Medulla oblongata (tissue), 1 donor: ENCODE measurements around the gene GNLY.
"Not testable (repeated sequence)": the region's sequence is repeated elsewhere in the genome, so short reads cannot be mapped to it uniquely, and the experiment has no call there.

Source experiments
- DNase-seq: peaks from one replicate; pipeline ENCODE4 v3.0.0-alpha.2; 2015; ENCODE audit errors: extremely low spot score

The GNLY gene

GRCh38 chr2:85708641-85709040 lies 14.5 kb downstream of the GNLY start:
- no peak for DNase-seq

DNA sequence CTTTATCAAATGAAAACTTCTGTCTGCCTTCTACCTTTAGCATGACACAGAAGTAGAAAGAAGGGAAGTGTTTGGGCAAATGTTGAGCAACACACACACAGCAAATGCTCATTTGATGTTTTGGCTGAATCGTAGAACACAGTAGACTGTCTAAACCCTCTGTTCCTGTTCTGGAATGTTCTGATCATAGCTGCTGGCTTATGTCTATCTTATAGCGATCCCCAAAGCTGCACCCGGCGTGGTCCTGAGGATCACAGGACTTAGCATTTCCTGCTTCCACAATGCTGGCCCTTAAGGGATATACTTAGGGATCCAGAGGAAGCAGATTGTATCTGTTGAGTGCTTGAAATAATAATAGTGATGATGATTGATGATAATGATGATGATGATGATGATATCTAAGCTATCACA lies 15.2 kb downstream of the GNLY start:
- peak; percentile 76 for DNase-seq

- DNase-seq, result no peak
These were observed 16.8 kb downstream of the GNLY start for GRCh38 chr2:85710687-85711577.

- no peak for DNase-seq
These were observed 17.5 kb downstream of the GNLY start for GRCh38 chr2:85711578-85712060.

DNA sequence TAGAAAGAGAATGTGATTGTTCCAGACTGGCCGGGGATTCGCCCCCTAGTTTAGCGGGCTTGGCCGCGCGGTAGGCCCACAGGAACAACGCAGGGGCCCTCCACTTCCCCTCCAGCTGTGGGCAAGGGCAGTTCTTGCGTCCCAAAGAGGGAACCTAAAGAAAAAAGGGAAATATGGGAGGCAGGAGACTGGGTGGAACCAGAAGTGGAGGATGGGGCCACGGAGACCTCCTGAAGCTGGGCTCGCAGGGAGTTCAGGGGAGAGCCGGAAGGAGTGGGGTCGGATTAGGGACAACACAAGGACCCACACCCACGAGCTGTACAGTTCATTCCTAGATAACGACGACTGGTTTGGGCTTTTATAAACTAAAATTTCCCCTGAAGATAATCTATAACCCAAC lies 18.2 kb downstream of the GNLY start:
- DNase-seq, result peak; percentile 71

DNA sequence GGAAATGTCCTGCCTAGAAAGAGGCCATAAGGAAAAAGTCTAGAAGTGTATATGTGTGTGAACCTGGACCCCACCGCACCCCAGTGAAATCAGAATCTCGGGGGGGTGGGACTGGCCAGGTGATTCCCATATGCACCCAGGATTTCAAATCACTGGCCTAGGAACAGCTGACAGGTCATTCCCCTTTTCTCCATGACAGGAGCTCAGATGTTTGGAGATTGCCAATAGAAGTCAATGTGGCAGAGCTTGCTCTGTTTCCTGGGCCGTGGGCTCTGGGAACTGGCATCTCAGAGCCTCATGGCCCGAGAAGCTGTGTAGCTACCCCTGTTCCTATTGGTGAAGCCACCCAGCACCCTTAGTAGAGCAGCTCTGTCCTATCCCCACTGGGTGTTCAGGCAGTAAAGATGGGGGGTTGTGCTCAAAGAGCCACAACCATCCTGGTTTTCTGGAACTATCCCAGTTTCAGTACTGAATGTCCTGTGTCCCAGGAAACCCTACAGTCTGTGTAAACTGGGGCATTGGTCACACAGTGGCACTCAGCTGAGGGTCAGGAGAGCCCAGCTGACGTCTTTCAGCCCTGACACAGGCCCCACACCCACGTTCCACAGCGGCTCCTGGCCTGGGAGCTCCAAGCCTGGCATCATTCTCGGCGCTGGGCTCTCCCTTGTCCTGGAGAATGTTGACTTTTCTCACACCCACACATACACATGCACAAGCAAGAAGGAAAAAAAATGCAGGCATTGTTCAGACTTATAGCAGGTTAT lies 18.9 kb downstream of the GNLY start:
- DNase-seq, result peak; percentile 78

- no peak for DNase-seq
These were observed 19.7 kb downstream of the GNLY start for GRCh38 chr2:85713836-85714235.

DNA sequence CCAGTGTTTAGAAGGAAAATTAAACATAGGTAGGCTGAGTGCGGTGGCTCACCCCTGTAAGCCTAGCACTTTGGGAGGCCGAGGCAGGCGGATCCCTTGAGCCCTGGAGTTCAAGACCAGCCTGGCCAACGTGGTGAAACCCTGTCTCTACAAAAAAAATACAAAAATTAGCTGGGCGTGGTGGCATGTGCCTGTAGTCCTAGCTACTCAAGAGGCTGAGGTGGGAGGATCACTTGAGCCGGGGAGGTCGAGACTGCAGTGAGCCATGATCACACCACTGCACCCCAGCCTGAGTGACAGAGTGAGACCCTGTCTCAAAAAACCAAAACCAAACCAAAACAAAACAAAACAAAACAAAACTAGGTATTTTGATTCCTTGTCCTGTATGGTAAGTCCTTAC lies 20.3 kb downstream of the GNLY start:
- not testable (repeated sequence) for DNase-seq

DNA sequence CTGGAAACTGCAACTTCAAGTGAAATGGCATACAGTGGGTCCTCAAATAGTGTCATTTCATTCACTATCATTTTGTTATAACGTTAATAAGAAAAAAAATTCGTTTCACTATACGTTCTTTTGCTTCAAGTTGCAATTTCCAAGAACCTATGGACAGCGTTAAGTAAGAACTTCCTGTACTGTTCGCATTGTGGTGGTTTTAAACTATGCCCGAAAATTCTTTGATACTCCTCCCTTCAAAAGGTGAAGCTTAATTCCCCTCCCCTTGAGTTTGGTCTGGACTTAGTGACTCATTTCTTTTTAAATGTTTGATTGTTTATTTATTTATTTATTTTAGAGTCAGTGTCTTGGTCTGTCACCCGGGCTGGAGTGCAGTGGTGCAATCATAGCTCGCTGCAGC lies 20.7 kb downstream of the GNLY start:
- no peak for DNase-seq

DNA sequence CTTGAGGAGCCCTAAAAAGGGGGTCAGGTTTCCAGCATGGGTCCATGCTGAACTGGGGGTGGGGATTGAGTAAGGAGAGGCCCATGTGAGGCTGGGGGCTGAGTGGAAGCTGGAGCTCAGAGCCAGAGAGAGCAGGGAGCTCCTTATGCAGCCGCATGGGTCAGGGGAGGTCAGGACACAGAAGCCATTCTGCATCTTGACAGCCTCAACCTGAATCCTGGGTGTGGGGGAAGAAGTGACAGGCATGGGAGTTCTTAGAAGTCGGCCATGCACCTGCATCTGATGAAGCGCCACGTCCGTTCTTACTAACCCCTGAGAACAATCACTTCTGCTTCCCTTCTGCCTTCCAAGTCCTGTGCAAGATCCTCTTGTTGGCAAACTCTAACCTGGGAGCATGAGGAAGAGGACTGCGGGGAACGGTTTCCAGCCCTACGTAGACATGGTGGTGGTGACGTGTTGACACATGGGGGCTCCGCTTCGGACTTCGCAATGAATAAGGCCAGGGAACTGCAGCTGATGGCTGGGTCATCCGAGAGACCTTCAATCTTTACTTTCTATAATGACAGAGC lies 22.3 kb downstream of the GNLY start:
- no peak for DNase-seq

- no peak for DNase-seq
These were observed 23.3 kb downstream of the GNLY start for GRCh38 chr2:85717308-85718008.

- no peak for DNase-seq
These were observed 23.8 kb downstream of the GNLY start for GRCh38 chr2:85718009-85718391.

DNA sequence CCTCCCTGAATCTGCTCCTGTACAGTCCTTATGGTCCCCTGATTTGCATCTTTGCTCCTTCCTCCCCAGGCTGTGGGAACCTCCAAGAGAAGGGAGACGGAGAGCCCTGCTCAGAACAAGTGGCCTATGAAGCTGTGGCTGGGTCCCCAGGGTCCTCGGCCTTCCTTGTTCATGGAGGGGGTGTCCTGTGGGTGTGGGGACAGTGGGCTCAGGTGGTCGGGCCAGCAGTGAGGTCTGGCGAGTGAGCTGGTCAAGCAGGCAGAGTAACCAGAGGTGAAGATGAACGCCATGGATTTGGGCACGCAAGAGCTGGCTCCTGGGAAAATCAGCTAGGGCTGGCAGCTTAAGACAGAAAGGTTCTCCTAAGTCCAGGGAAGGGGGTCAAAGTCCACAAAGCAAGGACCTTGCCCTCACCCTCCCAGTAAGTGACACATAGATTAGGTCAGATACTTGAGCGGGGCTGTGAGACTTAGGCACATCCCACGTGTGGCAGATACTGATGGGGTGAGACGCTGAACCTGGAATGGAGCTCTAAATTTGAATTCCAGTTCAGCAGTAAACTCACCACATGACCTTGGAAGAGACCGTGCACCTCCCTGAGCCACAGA lies 24.8 kb downstream of the GNLY start:
- DNase-seq, result no peak

DNA sequence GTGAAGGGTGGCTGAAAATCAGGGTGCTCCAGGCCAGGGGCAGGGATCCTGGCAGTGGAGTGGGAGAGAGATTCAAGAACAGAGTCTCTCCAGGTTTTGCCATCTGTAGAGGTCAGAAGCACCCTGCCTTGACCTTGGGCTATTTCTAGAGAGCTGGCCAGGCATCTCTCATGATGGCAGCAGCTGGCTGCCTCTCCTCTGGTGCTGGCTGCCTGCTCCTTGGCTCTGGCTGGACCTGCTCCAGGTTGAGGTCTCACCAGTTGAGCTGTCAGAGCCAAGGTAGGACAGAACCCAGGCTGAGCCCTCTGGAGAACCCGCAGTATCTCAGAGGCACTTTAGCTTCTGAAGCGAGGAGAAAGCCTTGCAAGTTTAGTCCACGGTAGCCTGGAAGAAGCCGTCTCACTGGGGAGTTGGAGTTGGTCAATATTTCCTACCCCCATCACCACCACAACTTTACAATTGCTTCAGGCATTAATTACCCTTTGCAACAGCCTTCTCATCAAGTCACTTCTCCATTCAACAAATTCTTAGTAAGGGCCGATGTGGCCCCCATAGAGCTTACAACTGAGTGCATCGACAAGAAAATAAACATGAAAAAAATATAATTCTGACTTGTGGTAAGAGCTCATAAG lies 25.6 kb downstream of the GNLY start:
- DNase-seq, result no peak

GRCh38 chr2:85720533-85720932 lies 26.4 kb downstream of the GNLY start:
- no peak for DNase-seq

- no peak for DNase-seq
These were observed 27.5 kb downstream of the GNLY start for GRCh38 chr2:85721641-85722040.

- no peak for DNase-seq
These were observed 28.4 kb downstream of the GNLY start for GRCh38 chr2:85722519-85722918.

DNA sequence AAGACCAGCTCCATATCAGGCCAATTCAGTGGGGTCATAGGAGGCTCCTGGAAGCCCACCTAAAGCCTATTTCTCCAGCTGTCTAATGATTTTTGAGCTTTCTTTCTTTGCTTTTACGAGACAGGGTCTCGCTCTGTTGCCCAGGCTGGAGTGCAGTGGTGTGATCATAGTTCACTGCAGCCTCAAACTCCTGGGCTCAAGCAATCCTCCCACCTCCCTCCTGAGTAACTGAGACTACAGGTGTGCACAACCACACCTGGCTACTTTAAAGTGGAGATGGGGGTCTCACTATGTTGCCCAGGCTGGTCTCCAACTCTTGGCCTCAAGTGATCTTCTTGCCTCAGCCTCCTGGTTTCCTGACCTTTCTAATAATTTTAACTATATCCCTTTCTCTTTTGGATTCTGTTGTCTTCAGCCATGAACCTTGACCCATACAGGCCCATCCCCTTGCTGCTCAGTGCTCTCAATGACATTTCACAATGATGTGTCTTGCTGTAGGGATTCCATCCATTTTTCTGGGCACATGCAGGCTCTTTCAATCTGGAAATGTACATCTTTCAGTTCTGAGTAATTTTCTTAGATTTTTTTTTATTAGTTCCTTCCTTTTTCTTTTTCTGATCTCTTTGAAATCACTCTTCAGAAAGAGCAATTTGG lies 29.7 kb downstream of the GNLY start:
- DNase-seq, result no peak

GRCh38 chr2:85724731-85725181 lies 30.6 kb downstream of the GNLY start:
- no peak for DNase-seq

GRCh38 chr2:85725451-85725850 lies 31.3 kb downstream of the GNLY start:
- no peak for DNase-seq
